Keratinocyte (primary cell): ENCODE results near the gene HPSE2. TPM values are rescaled to one million over a fixed set of nuclear protein-coding genes. Genes with fewer than 3 reads are reported as not detected.

Source experiments
- DNase-seq: peaks from one replicate; pipeline ENCODE4 v3.0.0-alpha.2; 2011; ENCODE audit warnings: low read depth, missing footprints, low spot score
- FAIRE-seq: peaks from 2 replicates; lab custom pipeline; 2011; peaks lifted over from hg19 to GRCh38; lab: Jason Lieb, UNC
- H2AFZ ChIP-seq: 2 replicates; pipeline ENCODE4 v1.6.0; 2012; ENCODE audit warnings: low read length, control low read depth, inconsistent platforms; ENCODE audit not compliant: control insufficient read depth
- H3K27ac ChIP-seq: 2 replicates; pipeline ENCODE4 v1.5.1; 2011; ENCODE audit warnings: low read length; ENCODE audit not compliant: control insufficient read depth, insufficient read depth
- H3K27me3 ChIP-seq: 3 replicates; pipeline ENCODE4 v1.6.0; 2011; ENCODE audit warnings: low read length; ENCODE audit not compliant: control insufficient read depth, insufficient read depth; ENCODE audit errors: extremely low read depth
- H3K36me3 ChIP-seq, 2 experiments: 2 replicates in 1 of 2; 3 replicates in 1 of 2; pipeline ENCODE4 v1.5.1; 2011; ENCODE audit warnings: low read length in 2 of 2, mild to moderate bottlenecking in 1 of 2; ENCODE audit not compliant: control insufficient read depth in 2 of 2, insufficient read depth in 2 of 2; ENCODE audit errors: extremely low read depth in 1 of 2
- H3K4me1 ChIP-seq: 3 replicates; pipeline ENCODE4 v1.5.1; 2011; ENCODE audit warnings: low read length; ENCODE audit not compliant: control insufficient read depth, insufficient read depth; ENCODE audit errors: extremely low read depth
- H3K4me2 ChIP-seq: 3 replicates; pipeline ENCODE4 v1.6.0; 2011; ENCODE audit warnings: low read depth, low read length; ENCODE audit not compliant: control insufficient read depth, insufficient read depth; ENCODE audit errors: extremely low read depth
- H3K4me3 ChIP-seq, 3 experiments: fragments of 200-600 bp in 1 of 3; sonication (generic) in 1 of 3; 2 replicates in 2 of 3; 3 replicates in 1 of 3; pipeline ENCODE4 v1.5.1; 2011 to 2016; ENCODE audit warnings: low read length in 3 of 3, mild to moderate bottlenecking in 3 of 3, control low read depth in 2 of 3, inconsistent platforms in 1 of 3, low read depth in 1 of 3, mixed read lengths in 1 of 3, mixed run types in 1 of 3, moderate library complexity in 1 of 3; ENCODE audit not compliant: control insufficient read depth in 2 of 3, insufficient read depth in 2 of 3; ENCODE audit errors: extremely low read depth in 1 of 3
- H3K79me2 ChIP-seq: 2 replicates; pipeline ENCODE4 v1.6.0; 2012; ENCODE audit warnings: low read length; ENCODE audit not compliant: control insufficient read depth, insufficient read depth
- H3K9ac ChIP-seq: 3 replicates; pipeline ENCODE4 v1.6.0; 2011; ENCODE audit warnings: low read length; ENCODE audit not compliant: control insufficient read depth, insufficient read depth; ENCODE audit errors: extremely low read depth
- H3K9me1 ChIP-seq: 3 replicates; pipeline ENCODE4 v1.6.0; 2011; ENCODE audit warnings: low read length; ENCODE audit not compliant: control insufficient read depth, insufficient read depth; ENCODE audit errors: extremely low read depth
- H3K9me3 ChIP-seq: 2 replicates; pipeline ENCODE4 v1.5.1; 2012; ENCODE audit warnings: low read depth, low read length; ENCODE audit not compliant: control insufficient read depth
- H4K20me1 ChIP-seq: 3 replicates; pipeline ENCODE4 v1.6.0; 2011; ENCODE audit warnings: low read length; ENCODE audit not compliant: control insufficient read depth, insufficient read depth; ENCODE audit errors: extremely low read depth
- EZH2 ChIP-seq: IDR thresholded peaks from one replicate; pipeline ENCODE4 v1.6.1; 2012; ENCODE audit warnings: inconsistent platforms, mild to moderate bottlenecking, low read length, moderate library complexity
- dilution Hi-C: fragments of 300-500 bp; cut with MboI; formaldehyde crosslinking; loops from one replicate; pipeline ENCODE4 v1.7.0; 2020; ENCODE audit warnings: low sequenced_read_pairs; ENCODE audit not compliant: extremely low pct_ligation_motif_present
- polyA plus RNA-seq, 5 experiments: library from polyadenylated mRNA; depleted of rRNA in 3 of 5; stranded (reverse) in 3 of 5; stranded (forward) in 1 of 5; unstranded in 1 of 5; fragments of >200 nt; gene quantifications; 1 replicate in 1 of 5; 2 replicates in 3 of 5; 3 replicates in 1 of 5; pipeline versions ENCODE4 v1.2.1 to v1.2.3, GENCODE V29; 2011 to 2012; ENCODE audit warnings: missing spikeins in 2 of 5, low read depth in 1 of 5, low replicate concordance in 1 of 5
- TF ChIP-seq, protein P1 (sequence below), 3 experiments: IDR thresholded peaks in 1 of 3; conservative IDR thresholded peaks in 1 of 3; optimal IDR thresholded peaks in 1 of 3; 2 replicates in 2 of 3; 3 replicates in 1 of 3; pipeline versions ENCODE3 to v1.5.1; 2011; ENCODE audit warnings: low read length in 3 of 3, mild to moderate bottlenecking in 3 of 3, moderate library complexity in 2 of 3, control low read depth in 1 of 3, inconsistent platforms in 1 of 3; ENCODE audit not compliant: insufficient read depth in 2 of 3; ENCODE audit errors: extremely low read depth in 1 of 3

The HPSE2 gene
- polyA plus RNA-seq, 1 donor (not counting 4 experiments of a cell fraction or from before 2014, with no cell fraction given): 0.01 TPM

DNA sequence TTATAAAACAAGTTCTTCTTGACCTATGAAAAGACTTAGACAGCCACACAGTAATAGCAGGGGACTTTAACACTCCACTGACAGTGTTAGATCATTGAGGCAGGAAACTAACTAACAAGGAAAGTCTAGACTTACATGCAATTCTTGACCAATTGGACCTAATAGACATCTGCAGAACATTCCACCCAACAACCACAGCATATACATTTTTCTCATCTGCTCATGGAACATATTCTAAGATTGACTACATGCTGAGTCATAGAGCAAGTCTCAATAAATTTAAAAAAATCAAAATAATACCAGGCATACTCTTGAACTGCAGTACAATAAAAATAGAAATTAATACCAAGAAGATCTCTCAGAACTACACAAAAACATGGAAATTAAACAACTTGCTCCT, 569.4 kb downstream of the HPSE2 start:
- Histone ChIP-seq H3K9ac (no peak overlapping the region), H3K4me3 (no peak overlapping the region), H4K20me1 (no peaks in the 10 kb centered on the region), H3K4me2 (no peak overlapping the region), H3K9me3 (no peaks in the 10 kb centered on the region), H2AFZ (no peak overlapping the region), H3K4me1 (no peaks in the 10 kb centered on the region), H3K27me3 (no peaks in the 10 kb centered on the region), H3K27ac (no peak overlapping the region), H3K36me3 (no peaks in the 10 kb centered on the region), H3K9me1 (no peaks in the 10 kb centered on the region), H3K79me2 (no peaks in the 10 kb centered on the region)
- TF ChIP-seq EZH2: no peak
- TF ChIP-seq, protein P1, sequence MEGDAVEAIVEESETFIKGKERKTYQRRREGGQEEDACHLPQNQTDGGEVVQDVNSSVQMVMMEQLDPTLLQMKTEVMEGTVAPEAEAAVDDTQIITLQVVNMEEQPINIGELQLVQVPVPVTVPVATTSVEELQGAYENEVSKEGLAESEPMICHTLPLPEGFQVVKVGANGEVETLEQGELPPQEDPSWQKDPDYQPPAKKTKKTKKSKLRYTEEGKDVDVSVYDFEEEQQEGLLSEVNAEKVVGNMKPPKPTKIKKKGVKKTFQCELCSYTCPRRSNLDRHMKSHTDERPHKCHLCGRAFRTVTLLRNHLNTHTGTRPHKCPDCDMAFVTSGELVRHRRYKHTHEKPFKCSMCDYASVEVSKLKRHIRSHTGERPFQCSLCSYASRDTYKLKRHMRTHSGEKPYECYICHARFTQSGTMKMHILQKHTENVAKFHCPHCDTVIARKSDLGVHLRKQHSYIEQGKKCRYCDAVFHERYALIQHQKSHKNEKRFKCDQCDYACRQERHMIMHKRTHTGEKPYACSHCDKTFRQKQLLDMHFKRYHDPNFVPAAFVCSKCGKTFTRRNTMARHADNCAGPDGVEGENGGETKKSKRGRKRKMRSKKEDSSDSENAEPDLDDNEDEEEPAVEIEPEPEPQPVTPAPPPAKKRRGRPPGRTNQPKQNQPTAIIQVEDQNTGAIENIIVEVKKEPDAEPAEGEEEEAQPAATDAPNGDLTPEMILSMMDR (optimal IDR thresholded peaks at IDR 0.05 in 1 of 3, IDR thresholded peaks at IDR 0.05 in 1 of 3, conservative IDR thresholded peaks at IDR 0.05 in 1 of 3; ENCODE audit: extremely low read depth in 1 of 3, insufficient read depth in 2 of 3, low read length in 3 of 3): no peak
- FAIRE-seq (no peak), DNase-seq (no peak)
- dilution Hi-C loops: no loop called here

DNA sequence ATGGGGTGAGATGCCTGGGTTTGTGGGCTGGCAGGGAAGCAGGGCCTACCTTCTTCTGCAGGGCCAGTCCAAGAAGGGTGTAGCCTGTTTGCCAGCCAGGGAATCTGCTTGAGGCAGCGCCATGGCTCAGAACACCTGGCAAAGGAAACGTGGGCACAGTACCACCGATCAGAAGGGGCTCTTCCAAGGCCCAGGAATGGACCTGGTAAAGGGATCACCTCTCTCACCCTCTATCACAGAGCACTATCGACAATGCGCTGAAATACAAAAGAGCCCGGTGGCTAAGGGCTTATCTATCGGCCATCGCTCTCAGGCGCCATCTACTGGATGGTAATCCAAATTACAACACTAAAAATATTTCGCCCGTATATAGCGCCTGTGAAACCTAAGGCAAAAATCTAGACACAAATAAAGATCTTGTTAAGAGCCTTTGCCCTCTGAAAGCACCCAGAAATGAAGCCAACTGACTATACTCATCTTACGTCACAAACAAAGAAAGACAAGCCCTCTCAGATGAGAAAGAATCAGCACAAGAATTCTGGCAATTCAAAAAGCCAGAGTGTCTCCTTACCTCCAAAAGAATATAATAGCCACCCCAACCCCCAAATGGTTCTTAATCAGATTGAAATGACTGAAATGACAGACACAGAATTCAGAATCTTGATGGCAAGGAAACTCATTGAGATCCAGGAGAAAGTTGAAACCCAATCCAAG, 571.2 kb downstream of the HPSE2 start:
- dilution Hi-C loops: no loop called here
- Histone ChIP-seq H3K4me3 (no peak overlapping the region), H3K9me1 (no peaks in the 10 kb centered on the region), H2AFZ (no peak overlapping the region), H4K20me1 (no peaks in the 10 kb centered on the region), H3K36me3 (no peaks in the 10 kb centered on the region), H3K79me2 (no peaks in the 10 kb centered on the region), H3K27me3 (no peaks in the 10 kb centered on the region), H3K27ac (no peak overlapping the region), H3K9ac (no peak overlapping the region), H3K4me2 (no peak overlapping the region), H3K4me1 (no peaks in the 10 kb centered on the region), H3K9me3 (no peaks in the 10 kb centered on the region)
- no peak for DNase-seq
- no peak for TF ChIP-seq EZH2
- TF ChIP-seq, protein P1 (optimal IDR thresholded peaks at IDR 0.05 in 1 of 3, IDR thresholded peaks at IDR 0.05 in 1 of 3, conservative IDR thresholded peaks at IDR 0.05 in 1 of 3; ENCODE audit: extremely low read depth in 1 of 3, insufficient read depth in 2 of 3, low read length in 3 of 3): peak; percentile 43 to 54 (median 48)
- no peak for FAIRE-seq
